ENCODE data around the gene NAGPA. TPM values are rescaled to one million over a fixed set of nuclear protein-coding genes. Genes with fewer than 3 reads are reported as not detected.

The NAGPA gene
- polyA plus RNA-seq, 1 of the 3 experiments (the other 2 are of a cell fraction): 16.5 TPM

DNA sequence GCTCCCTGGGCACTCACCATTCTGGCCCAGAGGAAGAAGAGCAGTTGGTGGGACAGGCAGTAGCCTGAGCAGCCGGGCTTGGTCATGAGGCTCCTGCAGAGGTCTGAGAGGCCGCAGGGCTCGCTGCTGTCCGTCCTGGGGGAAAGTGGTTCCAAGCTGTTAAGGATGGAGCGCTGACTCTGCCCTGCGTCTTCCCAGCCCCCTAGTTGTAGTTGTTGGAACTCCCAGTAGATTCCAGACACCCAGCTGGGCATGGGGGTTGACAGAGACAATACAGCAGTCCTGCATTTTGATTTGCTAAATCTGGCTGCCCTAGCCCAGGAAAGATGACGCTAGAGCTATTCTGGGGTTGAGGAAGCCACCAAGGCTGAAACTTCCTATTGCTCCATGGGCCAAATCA lies 24.7 kb upstream of the NAGPA start:
- H2AFZ ChIP-seq (ENCODE audit: low read depth): no peak overlapping the region
- no peaks in the 10 kb centered on the region for H3K36me3 ChIP-seq (replicated peaks in 1 of 2; ENCODE audit: control insufficient read depth in 1 of 2, insufficient read depth in 2 of 2, low read length in 1 of 2)
- H3K9ac ChIP-seq: no peak overlapping the region
- CTCF ChIA-PET: interaction anchor here (1.2 to 1.6 kb wide), 3 partner anchors 14 to 34 kb away, joined by 3 to 5 read pairs (median 4); no protein-coding TSS in a partner anchor
- TF ChIP-seq RAD21 (IDR thresholded peaks at IDR 0.05; ENCODE audit: low read length) (no peak), CTCF (IDR thresholded peaks at IDR 0.05) (peak; percentile 27)
- peaks cover 22% of the 10 kb centered on the region for H3K27me3 ChIP-seq (ENCODE audit: insufficient read depth)
- POLR2A ChIA-PET: no interaction called here
- H3K9me3 ChIP-seq: no peaks in the 10 kb centered on the region
- H3K4me1 ChIP-seq (ENCODE audit: control insufficient read depth in 1 of 2, insufficient read depth in 2 of 2, low read depth in 1 of 2, low read length in 1 of 2): no peaks in the 10 kb centered on the region
- 52% methylated on average over 6 of the region's 7 CpGs for WGBS (ENCODE audit: low lambda C conversion rate)
- no peaks in the 10 kb centered on the region for H3K79me2 ChIP-seq (ENCODE audit: insufficient read depth)
- no peaks in the 10 kb centered on the region for H3F3A ChIP-seq (replicated peaks; ENCODE audit: insufficient read depth)
- H3K4me2 ChIP-seq: no peak overlapping the region
- no peaks in the 10 kb centered on the region for H3K9me2 ChIP-seq
- peak; percentile 48 for DNase-seq
- no peak overlapping the region for H3K4me3 ChIP-seq (ENCODE audit: low read depth in 2 of 2, low read length in 1 of 2)
- H3K27ac ChIP-seq (ENCODE audit: low read depth in 2 of 2, low read length in 1 of 2): no peak overlapping the region
- no peaks in the 10 kb centered on the region for H4K20me1 ChIP-seq (ENCODE audit: insufficient read depth)

DNA sequence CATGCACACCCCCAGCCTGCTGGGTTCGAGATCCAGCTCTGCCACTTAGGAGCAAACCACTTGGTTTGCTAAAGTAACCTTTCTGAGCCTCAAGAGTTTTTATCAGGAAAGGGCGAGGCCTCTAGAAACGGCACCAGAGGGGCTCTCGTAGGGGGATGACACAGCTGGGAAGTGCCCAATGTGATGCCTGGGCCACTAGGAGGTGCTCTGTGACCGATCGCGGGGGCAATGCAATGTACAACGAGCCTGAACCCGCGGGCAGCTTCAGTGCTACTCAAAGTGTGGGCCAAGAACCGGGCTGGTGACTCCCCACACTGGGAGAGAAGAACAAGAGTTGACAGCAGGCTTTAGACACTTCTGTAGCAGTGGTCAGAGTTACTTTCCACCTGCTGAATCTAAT lies 22.6 kb upstream of the NAGPA start:
- Histone ChIP-seq H3K27ac (ENCODE audit: low read depth in 2 of 2, low read length in 1 of 2) (no peak overlapping the region), H3K9ac (no peak overlapping the region), H3K4me3 (ENCODE audit: low read depth in 2 of 2, low read length in 1 of 2) (no peak overlapping the region; a peak in 1 of 4 replicates), H3K36me3 (replicated peaks in 1 of 2; ENCODE audit: control insufficient read depth in 1 of 2, insufficient read depth in 2 of 2, low read length in 1 of 2) (no peaks in the 10 kb centered on the region), H3K9me2 (no peaks in the 10 kb centered on the region), H3K79me2 (ENCODE audit: insufficient read depth) (no peaks in the 10 kb centered on the region), H3K4me1 (ENCODE audit: control insufficient read depth in 1 of 2, insufficient read depth in 2 of 2, low read depth in 1 of 2, low read length in 1 of 2) (no peaks in the 10 kb centered on the region), H3K4me2 (no peak overlapping the region), H2AFZ (ENCODE audit: low read depth) (no peak overlapping the region), H3K27me3 (ENCODE audit: insufficient read depth) (peaks cover 6% of the 10 kb centered on the region), H4K20me1 (ENCODE audit: insufficient read depth) (no peaks in the 10 kb centered on the region), H3K9me3 (no peaks in the 10 kb centered on the region), H3F3A (replicated peaks; ENCODE audit: insufficient read depth) (no peaks in the 10 kb centered on the region)
- POLR2A ChIA-PET: interaction anchor here (1.1 kb wide), 1 partner anchor 28 kb away, joined by 3 read pairs; no protein-coding TSS in a partner anchor
- 33% methylated on average over 11 of the region's 11 CpGs for WGBS (ENCODE audit: low lambda C conversion rate)
- DNase-seq: peak; percentile 71
- TF ChIP-seq TCF12 (IDR thresholded peaks at IDR 0.05) (no peak), FOSL2 (IDR thresholded peaks at IDR 0.05; ENCODE audit: borderline replicate concordance, low read depth) (no peak), YY1 (IDR thresholded peaks at IDR 0.05; ENCODE audit: low read depth) (no peak), CTCF (IDR thresholded peaks at IDR 0.05) (peak; percentile 35), GATA2 (CRISPR knock-in tag; IDR thresholded peaks at IDR 0.05) (no peak), RAD21 (IDR thresholded peaks at IDR 0.05; ENCODE audit: low read length) (peak; percentile 57), MEF2A (IDR thresholded peaks at IDR 0.05; ENCODE audit: borderline replicate concordance, low read depth) (no peak), ZBTB33 (IDR thresholded peaks at IDR 0.05; ENCODE audit: borderline replicate concordance, low read depth) (no peak), ELF1 (IDR thresholded peaks at IDR 0.05) (no peak), PBX3 (IDR thresholded peaks at IDR 0.05) (no peak), MXI1 (IDR thresholded peaks at IDR 0.05; ENCODE audit: low read depth, low read length) (no peak), SIN3A (IDR thresholded peaks at IDR 0.05; ENCODE audit: borderline replicate concordance, low read depth, low read length) (no peak), RCOR1 (IDR thresholded peaks at IDR 0.05; ENCODE audit: low read length) (no peak), SMC3 (IDR thresholded peaks at IDR 0.05; ENCODE audit: low read depth, low read length) (no peak)
- TF ChIP-seq, protein P1, sequence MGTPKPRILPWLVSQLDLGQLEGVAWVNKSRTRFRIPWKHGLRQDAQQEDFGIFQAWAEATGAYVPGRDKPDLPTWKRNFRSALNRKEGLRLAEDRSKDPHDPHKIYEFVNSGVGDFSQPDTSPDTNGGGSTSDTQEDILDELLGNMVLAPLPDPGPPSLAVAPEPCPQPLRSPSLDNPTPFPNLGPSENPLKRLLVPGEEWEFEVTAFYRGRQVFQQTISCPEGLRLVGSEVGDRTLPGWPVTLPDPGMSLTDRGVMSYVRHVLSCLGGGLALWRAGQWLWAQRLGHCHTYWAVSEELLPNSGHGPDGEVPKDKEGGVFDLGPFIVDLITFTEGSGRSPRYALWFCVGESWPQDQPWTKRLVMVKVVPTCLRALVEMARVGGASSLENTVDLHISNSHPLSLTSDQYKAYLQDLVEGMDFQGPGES (IDR thresholded peaks at IDR 0.05; ENCODE audit: low read depth, low read length): no peak
- TF ChIP-seq, protein P2, sequence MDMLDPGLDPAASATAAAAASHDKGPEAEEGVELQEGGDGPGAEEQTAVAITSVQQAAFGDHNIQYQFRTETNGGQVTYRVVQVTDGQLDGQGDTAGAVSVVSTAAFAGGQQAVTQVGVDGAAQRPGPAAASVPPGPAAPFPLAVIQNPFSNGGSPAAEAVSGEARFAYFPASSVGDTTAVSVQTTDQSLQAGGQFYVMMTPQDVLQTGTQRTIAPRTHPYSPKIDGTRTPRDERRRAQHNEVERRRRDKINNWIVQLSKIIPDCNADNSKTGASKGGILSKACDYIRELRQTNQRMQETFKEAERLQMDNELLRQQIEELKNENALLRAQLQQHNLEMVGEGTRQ (IDR thresholded peaks at IDR 0.05; ENCODE audit: borderline replicate concordance, low read depth, low read length): no peak
- CTCF ChIA-PET: interaction anchor here (0.7 to 2.3 kb wide), 11 partner anchors 8 to 113 kb away, joined by 3 to 13 read pairs (median 3); partner anchors contain the start of genes C16orf89 and NAGPA

Measured in SK-N-SH (cell line).